Keratinocyte (primary cell): ENCODE measurements around the gene PERCC1. TPM values are rescaled to one million over a fixed set of nuclear protein-coding genes. Genes with fewer than 3 reads are reported as not detected.

Experiments used
- DNase-seq: peaks from one replicate; pipeline ENCODE4 v3.0.0-alpha.2; 2011; ENCODE audit warnings: low read depth, missing footprints, low spot score
- FAIRE-seq: peaks from 2 replicates; lab custom pipeline; 2011; peaks lifted over from hg19 to GRCh38; lab: Jason Lieb, UNC
- H2AFZ ChIP-seq: 2 replicates; pipeline ENCODE4 v1.6.0; 2012; ENCODE audit warnings: low read length, control low read depth, inconsistent platforms; ENCODE audit not compliant: control insufficient read depth
- H3K27ac ChIP-seq: 2 replicates; pipeline ENCODE4 v1.5.1; 2011; ENCODE audit warnings: low read length; ENCODE audit not compliant: control insufficient read depth, insufficient read depth
- H3K27me3 ChIP-seq: 3 replicates; pipeline ENCODE4 v1.6.0; 2011; ENCODE audit warnings: low read length; ENCODE audit not compliant: control insufficient read depth, insufficient read depth; ENCODE audit errors: extremely low read depth
- H3K36me3 ChIP-seq, 2 experiments: 2 replicates in 1 of 2; 3 replicates in 1 of 2; pipeline ENCODE4 v1.5.1; 2011; ENCODE audit warnings: low read length in 2 of 2, mild to moderate bottlenecking in 1 of 2; ENCODE audit not compliant: control insufficient read depth in 2 of 2, insufficient read depth in 2 of 2; ENCODE audit errors: extremely low read depth in 1 of 2
- H3K4me1 ChIP-seq: 3 replicates; pipeline ENCODE4 v1.5.1; 2011; ENCODE audit warnings: low read length; ENCODE audit not compliant: control insufficient read depth, insufficient read depth; ENCODE audit errors: extremely low read depth
- H3K4me2 ChIP-seq: 3 replicates; pipeline ENCODE4 v1.6.0; 2011; ENCODE audit warnings: low read depth, low read length; ENCODE audit not compliant: control insufficient read depth, insufficient read depth; ENCODE audit errors: extremely low read depth
- H3K4me3 ChIP-seq, 3 experiments: fragments of 200-600 bp in 1 of 3; sonication (generic) in 1 of 3; 2 replicates in 2 of 3; 3 replicates in 1 of 3; pipeline ENCODE4 v1.5.1; 2011 to 2016; ENCODE audit warnings: low read length in 3 of 3, mild to moderate bottlenecking in 3 of 3, control low read depth in 2 of 3, inconsistent platforms in 1 of 3, low read depth in 1 of 3, mixed read lengths in 1 of 3, mixed run types in 1 of 3, moderate library complexity in 1 of 3; ENCODE audit not compliant: control insufficient read depth in 2 of 3, insufficient read depth in 2 of 3; ENCODE audit errors: extremely low read depth in 1 of 3
- H3K79me2 ChIP-seq: 2 replicates; pipeline ENCODE4 v1.6.0; 2012; ENCODE audit warnings: low read length; ENCODE audit not compliant: control insufficient read depth, insufficient read depth
- H3K9ac ChIP-seq: 3 replicates; pipeline ENCODE4 v1.6.0; 2011; ENCODE audit warnings: low read length; ENCODE audit not compliant: control insufficient read depth, insufficient read depth; ENCODE audit errors: extremely low read depth
- H3K9me1 ChIP-seq: 3 replicates; pipeline ENCODE4 v1.6.0; 2011; ENCODE audit warnings: low read length; ENCODE audit not compliant: control insufficient read depth, insufficient read depth; ENCODE audit errors: extremely low read depth
- H3K9me3 ChIP-seq: 2 replicates; pipeline ENCODE4 v1.5.1; 2012; ENCODE audit warnings: low read depth, low read length; ENCODE audit not compliant: control insufficient read depth
- H4K20me1 ChIP-seq: 3 replicates; pipeline ENCODE4 v1.6.0; 2011; ENCODE audit warnings: low read length; ENCODE audit not compliant: control insufficient read depth, insufficient read depth; ENCODE audit errors: extremely low read depth
- CTCF ChIP-seq, 3 experiments: IDR thresholded peaks in 1 of 3; conservative IDR thresholded peaks in 1 of 3; optimal IDR thresholded peaks in 1 of 3; 2 replicates in 2 of 3; 3 replicates in 1 of 3; pipeline versions ENCODE3 to v1.5.1; 2011; ENCODE audit warnings: low read length in 3 of 3, mild to moderate bottlenecking in 3 of 3, moderate library complexity in 2 of 3, control low read depth in 1 of 3, inconsistent platforms in 1 of 3; ENCODE audit not compliant: insufficient read depth in 2 of 3; ENCODE audit errors: extremely low read depth in 1 of 3
- EZH2 ChIP-seq: IDR thresholded peaks from one replicate; pipeline ENCODE4 v1.6.1; 2012; ENCODE audit warnings: inconsistent platforms, mild to moderate bottlenecking, low read length, moderate library complexity
- dilution Hi-C: fragments of 300-500 bp; cut with MboI; formaldehyde crosslinking; loops from one replicate; pipeline ENCODE4 v1.7.0; 2020; ENCODE audit warnings: low sequenced_read_pairs; ENCODE audit not compliant: extremely low pct_ligation_motif_present
- polyA plus RNA-seq, 5 experiments: library from polyadenylated mRNA; depleted of rRNA in 3 of 5; stranded (reverse) in 3 of 5; stranded (forward) in 1 of 5; unstranded in 1 of 5; fragments of >200 nt; gene quantifications; 1 replicate in 1 of 5; 2 replicates in 3 of 5; 3 replicates in 1 of 5; pipeline versions ENCODE4 v1.2.1 to v1.2.3, GENCODE V29; 2011 to 2012; ENCODE audit warnings: missing spikeins in 2 of 5, low read depth in 1 of 5, low replicate concordance in 1 of 5

PERCC1 gene
- polyA plus RNA-seq, 1 donor (not counting 4 experiments of a cell fraction or from before 2014, with no cell fraction given) = not detected

GRCh38 chr16:1413684-1414531 lies 17.0 kb upstream of the PERCC1 start:
- TF ChIP-seq CTCF (optimal IDR thresholded peaks at IDR 0.05 in 1 of 3, IDR thresholded peaks at IDR 0.05 in 1 of 3, conservative IDR thresholded peaks at IDR 0.05 in 1 of 3; ENCODE audit: extremely low read depth in 1 of 3, insufficient read depth in 2 of 3, low read length in 3 of 3) (peak; percentile 32 to 62 (median 43)), EZH2 (no peak)
- peaks cover 11% of the 10 kb centered on the region for H3K79me2 ChIP-seq
- dilution Hi-C loops = no loop called here
- peak overlapping the region; percentile 20 for H3K27ac ChIP-seq
- peaks cover 15% of the 10 kb centered on the region for H3K4me1 ChIP-seq
- peak overlapping the region; percentile 74 to 86 (median 82) for H3K4me3 ChIP-seq
- no peaks in the 10 kb centered on the region for H3K36me3 ChIP-seq
- no peak for FAIRE-seq
- peak overlapping the region; percentile 82 for H2AFZ ChIP-seq
- no peak for DNase-seq
- no peaks in the 10 kb centered on the region for H3K27me3 ChIP-seq
- no peaks in the 10 kb centered on the region for H3K9me3 ChIP-seq
- H3K9ac ChIP-seq = peak overlapping the region; percentile 72
- H4K20me1 ChIP-seq = no peaks in the 10 kb centered on the region
- peak overlapping the region; percentile 73 for H3K4me2 ChIP-seq
- no peaks in the 10 kb centered on the region for H3K9me1 ChIP-seq

- Histone ChIP-seq H3K9ac (peak within 1 kb of the TSS; percentile 72), H3K4me3 (peak within 1 kb of the TSS; percentile 74 to 86 (median 82)), H3K9me3 (no peaks in the 10 kb centered on the region), H2AFZ (peak within 1 kb of the TSS; percentile 82), H3K27ac (peak within 1 kb of the TSS; percentile 20), H4K20me1 (no peaks in the 10 kb centered on the region), H3K9me1 (no peaks in the 10 kb centered on the region), H3K4me1 (peaks cover 17% of the 10 kb centered on the region), H3K36me3 (no peaks in the 10 kb centered on the region), H3K4me2 (peak within 1 kb of the TSS; percentile 73), H3K79me2 (peaks cover 19% of the 10 kb centered on the region), H3K27me3 (no peaks in the 10 kb centered on the region)
- no peak for DNase-seq
- no peak for TF ChIP-seq EZH2
- dilution Hi-C loops = no loop called here
- FAIRE-seq = no peak
These were observed 16.2 kb upstream of the PERCC1 start, which contains the start of gene UNKL for GRCh38 chr16:1414532-1415260. Gene UNKL, minus strand, starts transcription at chr16:1414704. Its CDS starts 13 bp downstream, at chr16:1414691.
